Stimulated activated CD8-positive, alpha-beta memory T cell treated with anti-CD3 and anti-CD28 coated beads, Interleukin-4, amount 100 ng/mL, for 4 hours (primary cell): ENCODE data around the gene FXYD2.

Experiments
- DNase-seq, 2 donors: peaks; one replicate each; pipeline ENCODE4 v3.0.0-alpha.2; 2020; ENCODE audit warnings: low read depth in 2 of 2, low spot score in 1 of 2

The FXYD2 gene

GRCh38 chr11:117805045-117805444 lies 19.5 kb downstream of the FXYD2 start:
- no peak for DNase-seq

- DNase-seq: no peak
Measured at GRCh38 chr11:117803896-117804295, 20.6 kb downstream of the FXYD2 start.

GRCh38 chr11:117799634-117800033 lies 24.9 kb downstream of the FXYD2 start:
- DNase-seq: no peak

GRCh38 chr11:117796872-117797529 lies 27.5 kb downstream of the FXYD2 start, which contains the start of gene DSCAML1:
Gene DSCAML1, minus strand, starts transcription at chr11:117797216. Its CDS starts 137 bp downstream, at chr11:117797079.
- DNase-seq: no peak

GRCh38 chr11:117796456-117796871 lies 28.1 kb downstream of the FXYD2 start:
- no peak for DNase-seq

GRCh38 chr11:117795638-117796455 lies 28.7 kb downstream of the FXYD2 start:
- DNase-seq: no peak

- no peak for DNase-seq
Measured at GRCh38 chr11:117794772-117795629, 29.5 kb downstream of the FXYD2 start.

GRCh38 chr11:117794135-117794534 lies 30.4 kb downstream of the FXYD2 start:
- no peak for DNase-seq

- no peak for DNase-seq
Measured at GRCh38 chr11:117793583-117793982, 31.0 kb downstream of the FXYD2 start.

GRCh38 chr11:117792992-117793391 lies 31.6 kb downstream of the FXYD2 start:
- no peak for DNase-seq

GRCh38 chr11:117792241-117792640 lies 32.3 kb downstream of the FXYD2 start:
- DNase-seq: no peak

GRCh38 chr11:117790279-117790678 lies 34.3 kb downstream of the FXYD2 start:
- DNase-seq: no peak

- no peak for DNase-seq
Measured at GRCh38 chr11:117789241-117789640, 35.3 kb downstream of the FXYD2 start.

- DNase-seq: no peak
Measured at GRCh38 chr11:117786135-117786870, 38.2 kb downstream of the FXYD2 start.

- DNase-seq: no peak
Measured at GRCh38 chr11:117782101-117782500, 42.4 kb downstream of the FXYD2 start.

GRCh38 chr11:117781627-117782026 lies 42.9 kb downstream of the FXYD2 start:
- DNase-seq: no peak

GRCh38 chr11:117780456-117780855 lies 44.1 kb downstream of the FXYD2 start:
- DNase-seq: no peak

GRCh38 chr11:117774553-117774952 lies 50.0 kb downstream of the FXYD2 start:
- no peak for DNase-seq

- DNase-seq: no peak
Measured at GRCh38 chr11:117772360-117772759, 52.2 kb downstream of the FXYD2 start.

- DNase-seq: no peak
Measured at GRCh38 chr11:117771841-117772240, 52.7 kb downstream of the FXYD2 start.

- no peak for DNase-seq
Measured at GRCh38 chr11:117771197-117771596, 53.3 kb downstream of the FXYD2 start.
